Measurements from ENCODE around the gene SNTG2. TPM values are rescaled to one million over a fixed set of nuclear protein-coding genes. Genes with fewer than 3 reads are reported as not detected.

Gene SNTG2
- total RNA-seq, 4 donors from 2014 or later = 9.0 to 44.6 (median 30.8) TPM

- no peak overlapping the region for H3K4me3 ChIP-seq
- no peaks in the 10 kb centered on the region for H3K27me3 ChIP-seq
- no peaks in the 10 kb centered on the region for H3K4me1 ChIP-seq
- 80 to 83% methylated on average over 13 of the region's 13 CpGs for WGBS, 2 donors
- TF ChIP-seq CTCF (IDR thresholded peaks at IDR 0.05) (no peak), POLR2A (IDR thresholded peaks at IDR 0.05) (no peak), EP300 (IDR thresholded peaks at IDR 0.05) (no peak)
- DNase-seq (ENCODE audit: low spot score in 2 of 2) = no peak
- H3K9me3 ChIP-seq = no peaks in the 10 kb centered on the region
- H3K27ac ChIP-seq = no peak overlapping the region
- H3K36me3 ChIP-seq = no peaks in the 10 kb centered on the region
Observed at GRCh38 chr2:1306014-1306686, 355.5 kb downstream of the SNTG2 start.

GRCh38 chr2:1306687-1307516, 356.3 kb downstream of the SNTG2 start:
- Histone ChIP-seq H3K4me3 (no peak overlapping the region), H3K36me3 (no peaks in the 10 kb centered on the region), H3K4me1 (no peaks in the 10 kb centered on the region), H3K27me3 (no peaks in the 10 kb centered on the region), H3K9me3 (no peaks in the 10 kb centered on the region), H3K27ac (no peak overlapping the region)
- TF ChIP-seq POLR2A (IDR thresholded peaks at IDR 0.05) (no peak), CTCF (IDR thresholded peaks at IDR 0.05) (no peak), EP300 (IDR thresholded peaks at IDR 0.05) (no peak)
- 90 to 93% methylated on average over 12 to 17 of the region's 17 CpGs for WGBS, 2 donors
- no peak for DNase-seq (ENCODE audit: low spot score in 2 of 2)

GRCh38 chr2:1307670-1308069, 357.0 kb downstream of the SNTG2 start:
- Histone ChIP-seq H3K9me3 (no peaks in the 10 kb centered on the region), H3K27ac (no peak overlapping the region), H3K27me3 (no peaks in the 10 kb centered on the region), H3K4me3 (no peak overlapping the region), H3K36me3 (no peaks in the 10 kb centered on the region), H3K4me1 (no peaks in the 10 kb centered on the region)
- DNase-seq (ENCODE audit: low spot score in 2 of 2) = no peak
- TF ChIP-seq CTCF (IDR thresholded peaks at IDR 0.05) (no peak), EP300 (IDR thresholded peaks at IDR 0.05) (no peak), POLR2A (IDR thresholded peaks at IDR 0.05) (no peak)
- 97% methylated on average over 23 of the region's 23 CpGs for whole genome bisulfite sequencing, 2 donors

GRCh38 chr2:1308678-1309077, 358.0 kb downstream of the SNTG2 start:
- WGBS, 2 donors = 74 to 76% methylated on average over 8 of the region's 8 CpGs
- H3K27ac ChIP-seq = no peak overlapping the region
- no peak for DNase-seq (ENCODE audit: low spot score in 2 of 2)
- H3K4me3 ChIP-seq = no peak overlapping the region
- no peaks in the 10 kb centered on the region for H3K4me1 ChIP-seq
- no peak for TF ChIP-seq EP300 (IDR thresholded peaks at IDR 0.05)
- TF ChIP-seq CTCF (IDR thresholded peaks at IDR 0.05) = no peak
- no peak for TF ChIP-seq POLR2A (IDR thresholded peaks at IDR 0.05)
- H3K36me3 ChIP-seq = no peaks in the 10 kb centered on the region
- no peaks in the 10 kb centered on the region for H3K9me3 ChIP-seq
- H3K27me3 ChIP-seq = no peaks in the 10 kb centered on the region

GRCh38 chr2:1309507-1309906, 358.9 kb downstream of the SNTG2 start:
- Histone ChIP-seq H3K4me3 (no peak overlapping the region), H3K27ac (no peak overlapping the region), H3K4me1 (no peaks in the 10 kb centered on the region), H3K27me3 (no peaks in the 10 kb centered on the region), H3K9me3 (no peaks in the 10 kb centered on the region), H3K36me3 (no peaks in the 10 kb centered on the region)
- 74 to 77% methylated on average over 3 of the region's 3 CpGs for WGBS, 2 donors
- DNase-seq (ENCODE audit: low spot score in 2 of 2) = no peak
- TF ChIP-seq CTCF (IDR thresholded peaks at IDR 0.05) (no peak), EP300 (IDR thresholded peaks at IDR 0.05) (no peak), POLR2A (IDR thresholded peaks at IDR 0.05) (no peak)

Measured in tibial nerve (tissue), 4 donors.